CD4-positive, alpha-beta memory T cell (primary cell): ENCODE data around the gene CCDC93. TPM values are rescaled to one million over a fixed set of nuclear protein-coding genes. Genes with fewer than 3 reads are reported as not detected.

Source experiments
- CTCF ChIA-PET: fragments of 350-600 bp; sonication (Branson Sonifier 250); formaldehyde crosslinking; loops from one replicate; lab custom pipeline; 2021; ENCODE audit warnings: inconsistent platforms; ENCODE audit not compliant: partially characterized antibody; lab: Charles Lee
- POLR2A ChIA-PET: fragments of 350-600 bp; sonication (Branson Sonifier 250); formaldehyde crosslinking; loops from one replicate; lab custom pipeline; 2021; ENCODE audit not compliant: partially characterized antibody; lab: Charles Lee
- DNase-seq, 5 donors: peaks; one replicate each; pipeline versions ENCODE4 v3.0.0 to v3.0.0-alpha.2; 2020 to 2022; ENCODE audit warnings: mixed read lengths in 1 of 5
- H3K27ac ChIP-seq: one replicate; pipeline ENCODE4 v1.7.0; 2013; ENCODE audit warnings: low read depth, low read length
- H3K27me3 ChIP-seq: 2 replicates; pipeline ENCODE4 v1.7.0; 2013; ENCODE audit warnings: mild to moderate bottlenecking, low read length, moderate library complexity; ENCODE audit not compliant: insufficient read depth
- H3K36me3 ChIP-seq: 2 replicates; pipeline ENCODE4 v1.7.0; 2013; ENCODE audit warnings: mild to moderate bottlenecking, low read length, moderate library complexity; ENCODE audit not compliant: insufficient read depth
- H3K4me1 ChIP-seq: 2 replicates; pipeline ENCODE4 v1.7.0; 2013; ENCODE audit warnings: mild to moderate bottlenecking, low read length, moderate library complexity; ENCODE audit not compliant: insufficient read depth
- H3K4me3 ChIP-seq, 2 donors: one replicate each; pipeline ENCODE4 v1.7.0; 2013; ENCODE audit warnings: low read length in 2 of 2, mild to moderate bottlenecking in 1 of 2
- H3K9me3 ChIP-seq, 2 donors: one replicate each; pipeline ENCODE4 v1.7.0; 2013; ENCODE audit warnings: low read length in 2 of 2, control low read depth in 1 of 2; ENCODE audit not compliant: control insufficient read depth in 1 of 2
- H3K27ac Mint-ChIP-seq, 7 donors: one replicate each; pipeline ENCODE4 v1.8.0; 2020 to 2021; ENCODE audit warnings: mixed read lengths in 7 of 7, mild to moderate bottlenecking in 6 of 7, inconsistent platforms in 3 of 7, moderate library complexity in 3 of 7
- H3K27me3 Mint-ChIP-seq, 2 donors: one replicate each; pipeline ENCODE4 v1.8.0; 2020 to 2021; ENCODE audit warnings: mixed read lengths in 2 of 2
- H3K36me3 Mint-ChIP-seq, 2 donors: one replicate each; pipeline ENCODE4 v1.8.0; 2020 to 2021; ENCODE audit warnings: mixed read lengths in 2 of 2, inconsistent platforms in 1 of 2, mild to moderate bottlenecking in 1 of 2
- H3K4me1 Mint-ChIP-seq, 4 donors: one replicate each; pipeline ENCODE4 v1.8.0; 2020 to 2021; ENCODE audit warnings: mixed read lengths in 4 of 4, mild to moderate bottlenecking in 1 of 4
- H3K4me3 Mint-ChIP-seq, 8 donors: one replicate each; pipeline ENCODE4 v1.8.0; 2020 to 2021; ENCODE audit warnings: mixed read lengths in 8 of 8, mild to moderate bottlenecking in 7 of 8, moderate library complexity in 6 of 8, inconsistent platforms in 3 of 8
- H3K9me3 Mint-ChIP-seq, 8 donors: one replicate each; pipeline ENCODE4 v1.8.0; 2020 to 2021; ENCODE audit warnings: mixed read lengths in 8 of 8, mild to moderate bottlenecking in 5 of 8, inconsistent platforms in 3 of 8, moderate library complexity in 1 of 8
- intact Hi-C: fragments of 100-400 bp; cut with micrococcal nuclease; formaldehyde crosslinking; loops from one replicate; pipeline ENCODE4 v1.15.1; 2023
- polyA plus RNA-seq, 2 donors: library from polyadenylated mRNA; unstranded; fragments of 300-500 nt; fragmentation: Illumina TruSeq; gene quantifications; one replicate each; pipeline ENCODE4 v1.2.3, GENCODE V29; 2021
- total RNA-seq, 2 experiments: library from RNA; stranded (reverse); gene quantifications; one replicate each; pipeline ENCODE4 v1.2.3, GENCODE V29; 2021

The CCDC93 gene, protein sequence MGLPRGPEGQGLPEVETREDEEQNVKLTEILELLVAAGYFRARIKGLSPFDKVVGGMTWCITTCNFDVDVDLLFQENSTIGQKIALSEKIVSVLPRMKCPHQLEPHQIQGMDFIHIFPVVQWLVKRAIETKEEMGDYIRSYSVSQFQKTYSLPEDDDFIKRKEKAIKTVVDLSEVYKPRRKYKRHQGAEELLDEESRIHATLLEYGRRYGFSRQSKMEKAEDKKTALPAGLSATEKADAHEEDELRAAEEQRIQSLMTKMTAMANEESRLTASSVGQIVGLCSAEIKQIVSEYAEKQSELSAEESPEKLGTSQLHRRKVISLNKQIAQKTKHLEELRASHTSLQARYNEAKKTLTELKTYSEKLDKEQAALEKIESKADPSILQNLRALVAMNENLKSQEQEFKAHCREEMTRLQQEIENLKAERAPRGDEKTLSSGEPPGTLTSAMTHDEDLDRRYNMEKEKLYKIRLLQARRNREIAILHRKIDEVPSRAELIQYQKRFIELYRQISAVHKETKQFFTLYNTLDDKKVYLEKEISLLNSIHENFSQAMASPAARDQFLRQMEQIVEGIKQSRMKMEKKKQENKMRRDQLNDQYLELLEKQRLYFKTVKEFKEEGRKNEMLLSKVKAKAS
- total RNA-seq (10 to 100 TPM; 73.1 to 73.3 TPM), polyA plus RNA-seq (1 to 10 TPM; 3.2 to 7.9 TPM)

DNA sequence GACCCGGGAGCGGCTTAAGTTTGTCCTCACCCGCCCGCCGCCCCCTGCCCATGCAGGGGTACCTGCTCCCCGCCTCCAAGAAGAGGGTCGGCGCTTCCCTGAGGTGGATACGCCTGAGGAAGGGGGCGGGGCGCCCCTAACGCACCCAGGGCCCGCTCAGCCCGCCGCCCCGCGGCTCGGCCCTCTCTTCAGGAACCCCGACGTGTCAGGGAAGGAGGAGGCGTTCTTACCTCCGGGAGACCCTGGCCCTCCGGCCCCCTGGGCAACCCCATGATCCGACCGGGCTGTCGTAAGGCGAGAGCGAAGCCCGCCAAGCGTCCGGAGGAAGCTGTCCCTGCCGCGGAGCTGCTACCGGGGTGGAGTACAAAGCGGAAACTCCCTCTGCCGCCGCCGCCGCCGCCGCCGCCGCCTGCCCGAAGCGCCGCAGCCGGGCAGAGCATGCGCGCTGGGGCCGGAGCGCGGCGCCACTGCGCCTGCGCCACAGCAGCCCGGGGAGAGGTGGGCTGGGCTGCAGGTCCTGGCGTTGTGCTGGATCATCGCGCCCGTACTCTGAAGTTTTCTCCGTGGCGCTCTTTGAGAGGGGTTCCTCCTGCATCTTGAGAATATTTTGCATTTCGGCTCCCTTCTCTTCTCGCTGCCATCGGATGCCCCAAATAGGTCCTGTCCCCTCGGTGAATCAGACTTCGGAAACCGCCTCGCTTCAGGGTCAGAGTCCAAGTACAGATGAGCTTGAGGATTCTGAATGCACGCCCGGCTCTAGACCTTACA, at the start of gene CCDC93:
TSS of gene CCDC93 (minus strand) at position 347 of the 768 bp plus-strand sequence. CDS start at position 272, 75 bp downstream.
- Histone ChIP-seq H3K27me3 (no peaks in the 10 kb centered on the region), H3K4me1 (peaks cover 35% of the 10 kb centered on the region), H3K4me3 (peak within 1 kb of the TSS; percentile 57 to 95), H3K27ac (peak within 1 kb of the TSS; percentile 98), H3K36me3 (no peaks in the 10 kb centered on the region), H3K9me3 (no peaks in the 10 kb centered on the region)
- intact Hi-C loops = loop anchor here (1.0 to 2.0 kb wide), 5 partner anchors 11 to 1352 kb away; partner anchors contain the start of genes C2orf76, DBI, DDX18 and INSIG2
- no peaks in the 10 kb centered on the region for H3K9me3 Mint-ChIP-seq
- peak within 1 kb of the TSS; percentile 94 to 98 (median 96) for H3K4me3 Mint-ChIP-seq
- peak within 1 kb of the TSS; percentile 90 to 97 (median 95) for H3K27ac Mint-ChIP-seq
- ChIA-PET CTCF (interaction anchor here (0.7 to 3.3 kb wide), 6 partner anchors 10 to 200 kb away, joined by 3 to 58 read pairs (median 7); partner anchors contain the start of genes DDX18 and INSIG2), POLR2A (interaction anchor here (0.6 to 2.2 kb wide), 9 partner anchors 9 to 1353 kb away, joined by 3 to 14 read pairs (median 4); partner anchors contain the start of genes C2orf76, DBI, DDX18 and INSIG2)
- H3K36me3 Mint-ChIP-seq = peaks cover 0 to 22% of the 10 kb centered on the region in 2 donors
- peaks cover 26 to 47% (median 34%) of the 10 kb centered on the region in 4 donors for H3K4me1 Mint-ChIP-seq
- DNase-seq = peak; percentile 85 to 94 (median 91)
- H3K27me3 Mint-ChIP-seq = no peaks in the 10 kb centered on the region

DNA sequence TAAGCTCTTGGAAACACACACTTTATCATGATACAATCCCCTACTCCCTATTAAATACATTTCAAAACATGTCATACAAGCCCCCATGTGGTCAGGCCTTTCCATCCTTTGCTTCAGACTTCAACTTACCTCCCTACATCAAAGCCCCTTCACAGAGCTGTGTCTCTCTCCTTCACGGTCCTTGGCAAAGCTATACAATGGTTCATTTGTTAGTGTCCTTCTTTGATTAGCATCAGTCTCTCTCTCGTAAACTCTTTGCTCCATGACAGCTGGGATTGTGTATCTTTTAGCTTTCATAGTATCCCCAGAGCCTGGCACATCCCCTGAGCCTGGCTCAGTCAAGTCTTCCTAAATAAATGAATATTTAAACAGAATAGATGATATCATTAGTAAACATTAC, 48.8 kb upstream of the CCDC93 start:
- Mint-ChIP-seq H3K27me3 (peaks cover 11 to 20% of the 10 kb centered on the region in 2 donors), H3K36me3 (no peaks in the 10 kb centered on the region), H3K4me1 (peaks cover 1 to 8% (median 6%) of the 10 kb centered on the region in 4 donors), H3K4me3 (no peak overlapping the region), H3K9me3 (no peaks in the 10 kb centered on the region), H3K27ac (no peak overlapping the region)
- ChIA-PET CTCF (interaction anchor here (1.0 to 2.7 kb wide), 4 partner anchors 12 to 26 kb away, joined by 3 to 23 read pairs (median 4); no protein-coding TSS in a partner anchor), POLR2A (no interaction called here)
- intact Hi-C loops = no loop called here
- no peak overlapping the region for H3K27ac ChIP-seq
- no peaks in the 10 kb centered on the region for H3K9me3 ChIP-seq
- no peak for DNase-seq
- H3K4me1 ChIP-seq = peaks cover 7% of the 10 kb centered on the region
- H3K36me3 ChIP-seq = no peaks in the 10 kb centered on the region
- no peak overlapping the region for H3K4me3 ChIP-seq
- H3K27me3 ChIP-seq = peaks cover 3% of the 10 kb centered on the region

DNA sequence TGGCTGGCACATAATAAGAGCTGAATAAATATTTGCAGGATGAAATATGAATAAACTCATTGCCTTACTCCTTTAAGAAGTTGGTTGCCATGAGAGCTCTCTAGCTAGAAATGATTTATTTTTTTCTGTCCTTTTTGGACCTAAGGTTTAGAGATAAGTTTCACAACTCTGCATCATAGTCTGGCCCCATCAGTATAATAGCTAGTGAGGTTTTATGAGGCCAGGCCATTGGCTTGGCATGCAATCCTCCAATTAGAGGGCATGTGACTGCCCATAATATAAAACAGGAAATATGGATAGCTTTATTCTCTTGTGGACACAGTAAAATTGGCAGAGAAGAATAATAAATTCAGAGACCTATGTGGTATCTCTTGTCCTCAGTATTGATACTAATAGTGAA, 48.2 kb upstream of the CCDC93 start:
- Histone ChIP-seq H3K9me3 (no peaks in the 10 kb centered on the region), H3K36me3 (no peaks in the 10 kb centered on the region), H3K27me3 (peaks cover 3% of the 10 kb centered on the region), H3K27ac (no peak overlapping the region), H3K4me3 (no peak overlapping the region), H3K4me1 (peaks cover 7% of the 10 kb centered on the region)
- intact Hi-C loops = no loop called here
- Mint-ChIP-seq H3K36me3 (no peaks in the 10 kb centered on the region), H3K4me1 (peaks cover 1 to 8% (median 6%) of the 10 kb centered on the region in 4 donors), H3K9me3 (no peaks in the 10 kb centered on the region), H3K27me3 (peaks cover 11 to 23% of the 10 kb centered on the region in 2 donors), H3K4me3 (no peak overlapping the region), H3K27ac (no peak overlapping the region)
- POLR2A ChIA-PET = no interaction called here
- DNase-seq = no peak
- CTCF ChIA-PET = interaction anchor here (1.2 to 2.7 kb wide), 3 partner anchors 15 to 25 kb away, joined by 3 to 23 read pairs (median 5); no protein-coding TSS in a partner anchor

GRCh38 chr2:118061135-118061955, 47.5 kb upstream of the CCDC93 start:
- Histone ChIP-seq H3K27me3 (peaks cover 3% of the 10 kb centered on the region), H3K27ac (no peak overlapping the region), H3K36me3 (no peaks in the 10 kb centered on the region), H3K9me3 (no peaks in the 10 kb centered on the region), H3K4me3 (no peak overlapping the region), H3K4me1 (peaks cover 7% of the 10 kb centered on the region)
- intact Hi-C loops = no loop called here
- no peak for DNase-seq
- peak overlapping the region in 2 of 7 donors; percentile 44 to 54 for H3K27ac Mint-ChIP-seq
- ChIA-PET CTCF (interaction anchor here (0.8 to 2.7 kb wide), 4 partner anchors 10 to 27 kb away, joined by 3 to 23 read pairs (median 4); partner anchors contain the start of gene INSIG2), POLR2A (no interaction called here)
- H3K27me3 Mint-ChIP-seq = peaks cover 10 to 20% of the 10 kb centered on the region in 2 donors
- H3K9me3 Mint-ChIP-seq = no peaks in the 10 kb centered on the region
- H3K36me3 Mint-ChIP-seq = no peaks in the 10 kb centered on the region
- no peak overlapping the region for H3K4me3 Mint-ChIP-seq
- H3K4me1 Mint-ChIP-seq = peaks cover 1 to 8% (median 6%) of the 10 kb centered on the region in 4 donors

DNA sequence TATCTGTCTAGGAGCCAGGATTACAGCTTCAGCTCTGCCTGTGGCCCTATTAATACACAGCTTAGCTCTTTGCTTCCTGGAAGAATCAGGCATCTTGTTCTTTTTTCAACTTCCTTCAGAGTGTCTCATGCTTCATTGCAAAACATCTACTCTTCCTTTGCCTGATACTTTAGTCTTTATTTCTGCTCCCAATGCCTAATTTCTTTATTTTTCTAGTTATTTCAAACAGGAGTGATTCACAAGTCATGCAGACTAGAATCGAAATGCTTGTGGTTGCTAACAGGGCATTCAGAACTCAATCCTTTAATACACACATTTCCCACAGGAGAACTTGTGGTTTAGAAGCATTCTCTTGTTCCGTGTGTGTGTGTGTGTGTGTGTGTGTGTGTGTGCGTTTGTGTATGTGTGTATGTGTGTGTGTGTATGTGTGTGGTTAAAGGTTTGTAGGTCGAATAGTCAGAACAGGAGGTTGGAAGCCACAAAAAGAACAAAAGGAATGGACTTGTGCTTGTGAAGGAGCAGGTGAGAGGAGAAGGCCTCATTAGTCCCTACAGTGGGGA, 46.1 kb upstream of the CCDC93 start:
- H3K9me3 Mint-ChIP-seq = no peaks in the 10 kb centered on the region
- H3K4me3 Mint-ChIP-seq = peak overlapping the region in 2 of 8 donors; percentile 2 to 45
- H3K27me3 ChIP-seq = peaks cover 3% of the 10 kb centered on the region
- H3K9me3 ChIP-seq = no peaks in the 10 kb centered on the region
- H3K36me3 Mint-ChIP-seq = no peaks in the 10 kb centered on the region
- peaks cover 7% of the 10 kb centered on the region for H3K4me1 ChIP-seq
- H3K36me3 ChIP-seq = no peaks in the 10 kb centered on the region
- peaks cover 1 to 8% (median 6%) of the 10 kb centered on the region in 4 donors for H3K4me1 Mint-ChIP-seq
- intact Hi-C loops = no loop called here
- no peak overlapping the region for H3K27ac ChIP-seq
- H3K27ac Mint-ChIP-seq = peak overlapping the region in 5 of 7 donors; percentile 1 to 92 (median 74)
- no peak for DNase-seq
- POLR2A ChIA-PET = no interaction called here
- CTCF ChIA-PET = interaction anchor here (1.0 to 2.7 kb wide), 2 partner anchors 9 to 13 kb away, joined by 3 to 23 read pairs; no protein-coding TSS in a partner anchor
- peaks cover 7 to 26% of the 10 kb centered on the region in 2 donors for H3K27me3 Mint-ChIP-seq
- H3K4me3 ChIP-seq = no peak overlapping the region

DNA sequence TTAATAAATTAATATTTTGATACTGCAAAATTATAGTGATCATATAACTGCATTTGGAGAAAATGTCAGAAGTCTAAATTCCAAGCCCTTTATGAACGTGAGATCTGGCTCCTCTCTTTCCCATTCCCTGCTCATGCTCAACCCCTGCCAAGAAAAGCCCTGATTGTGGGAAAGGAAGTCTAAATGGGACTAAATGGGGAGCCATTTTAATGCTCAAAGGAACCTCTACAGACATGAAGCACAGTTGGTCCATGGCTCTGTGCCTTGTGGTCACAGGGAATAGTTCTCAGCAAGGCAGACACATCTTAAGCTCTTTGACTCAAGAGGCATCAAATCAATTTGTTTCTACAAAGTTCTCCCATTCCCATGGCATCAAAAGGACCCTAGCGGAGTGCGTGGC, 45.1 kb upstream of the CCDC93 start:
- ChIA-PET POLR2A (no interaction called here), CTCF (interaction anchor here (1.6 to 3.1 kb wide), 2 partner anchors 13 to 26 kb away, joined by 5 to 14 read pairs; no protein-coding TSS in a partner anchor)
- Histone ChIP-seq H3K4me1 (peaks cover 7% of the 10 kb centered on the region), H3K9me3 (no peaks in the 10 kb centered on the region), H3K27me3 (peaks cover 3% of the 10 kb centered on the region), H3K27ac (no peak overlapping the region), H3K36me3 (no peaks in the 10 kb centered on the region), H3K4me3 (no peak overlapping the region)
- intact Hi-C loops = no loop called here
- DNase-seq = no peak
- Mint-ChIP-seq H3K27ac (no peak overlapping the region), H3K4me3 (no peak overlapping the region), H3K9me3 (no peaks in the 10 kb centered on the region), H3K27me3 (peaks cover 8 to 27% of the 10 kb centered on the region in 2 donors), H3K36me3 (no peaks in the 10 kb centered on the region), H3K4me1 (peaks cover 1 to 8% (median 6%) of the 10 kb centered on the region in 4 donors)
